AG08396 (cell line): ENCODE results near the gene ZNF346.
A peak's percentile ranks its signal among the peaks of the same experiment; 100 is the strongest.
"Not testable (repeated sequence)": the region's sequence is repeated elsewhere in the genome, so short reads cannot be mapped to it uniquely, and the experiment has no call there.

ENCODE experiments used
- DNase-seq: peaks from one replicate; pipeline ENCODE4 v3.0.0; 2012; ENCODE audit warnings: low spot score, mixed read lengths

The ZNF346 gene

GRCh38 chr5:177010153-177010552 is 12.3 kb upstream of the ZNF346 start:
- DNase-seq, result no peak

GRCh38 chr5:177015156-177015555 is 7.3 kb upstream of the ZNF346 start:
- DNase-seq, result no peak

GRCh38 chr5:177018341-177018740 is 4.2 kb upstream of the ZNF346 start:
- no peak for DNase-seq

GRCh38 chr5:177020033-177020432 is 2.5 kb upstream of the ZNF346 start:
- no peak for DNase-seq

GRCh38 chr5:177023303-177023664 is 788 bp downstream of the ZNF346 start:
- DNase-seq, result peak; percentile 45

GRCh38 chr5:177024559-177024958 is 2.1 kb downstream of the ZNF346 start:
- no peak for DNase-seq

GRCh38 chr5:177025101-177025601 is 2.7 kb downstream of the ZNF346 start:
- DNase-seq, result no peak

- DNase-seq, result no peak
Observed at GRCh38 chr5:177027665-177028064, 5.2 kb downstream of the ZNF346 start.

- no peak for DNase-seq
Observed at GRCh38 chr5:177029498-177029897, 7.0 kb downstream of the ZNF346 start.

- DNase-seq, result no peak
Observed at GRCh38 chr5:177035976-177036375, 13.5 kb downstream of the ZNF346 start.

- no peak for DNase-seq
Observed at GRCh38 chr5:177036443-177036842, 13.9 kb downstream of the ZNF346 start.

GRCh38 chr5:177036921-177037320 is 14.4 kb downstream of the ZNF346 start:
- DNase-seq, result no peak

- DNase-seq, result peak; percentile 49
Observed at GRCh38 chr5:177040814-177041420, 18.4 kb downstream of the ZNF346 start.

GRCh38 chr5:177041936-177042335 is 19.4 kb downstream of the ZNF346 start:
- DNase-seq, result no peak

GRCh38 chr5:177043114-177043513 is 20.6 kb downstream of the ZNF346 start:
- no peak for DNase-seq

GRCh38 chr5:177043958-177044357 is 21.5 kb downstream of the ZNF346 start:
- DNase-seq, result no peak

GRCh38 chr5:177044641-177045040 is 22.1 kb downstream of the ZNF346 start:
- no peak for DNase-seq

GRCh38 chr5:177045631-177046030 is 23.1 kb downstream of the ZNF346 start:
- DNase-seq, result no peak

- not testable (repeated sequence) for DNase-seq
Observed at GRCh38 chr5:177048531-177048930, 26.0 kb downstream of the ZNF346 start.

- no peak for DNase-seq
Observed at GRCh38 chr5:177049285-177049684, 26.8 kb downstream of the ZNF346 start.

- no peak for DNase-seq
Observed at GRCh38 chr5:177064500-177065277, 42.2 kb downstream of the ZNF346 start.

- no peak for DNase-seq
Observed at GRCh38 chr5:177065491-177065890, 43.0 kb downstream of the ZNF346 start.

- no peak for DNase-seq
Observed at GRCh38 chr5:177066224-177066623, 43.7 kb downstream of the ZNF346 start.

- no peak for DNase-seq
Observed at GRCh38 chr5:177067503-177067902, 45.0 kb downstream of the ZNF346 start.
